Upper lobe of left lung (tissue), 4 donors: ENCODE results near the gene SLITRK6.

Source experiments
- CTCF ChIP-seq, 6 experiments: fragments of 450-650 bp in 4 of 6; fragments of 200-600 bp in 2 of 6; sonication (generic) in 2 of 6; IDR thresholded peaks; one replicate each; pipeline ENCODE4 v1.5.1; 2016 to 2019; ENCODE audit warnings: antibody characterized with exemption in 6 of 6
- POLR2AphosphoS5 ChIP-seq, 2 donors: sonication (generic); formaldehyde crosslinking; IDR thresholded peaks; one replicate each; pipeline ENCODE4 v1.5.1; 2017; ENCODE audit warnings: antibody characterized with exemption in 2 of 2

- TF ChIP-seq POLR2AphosphoS5 (IDR thresholded peaks at IDR 0.05): no peak
- no peak for TF ChIP-seq CTCF (IDR thresholded peaks at IDR 0.05)
Observed at GRCh38 chr13:85797311-85797710, 1.9 kb downstream of the SLITRK6 start.
